ENCODE measurements around the gene GBP4.
"Not testable (repeated sequence)": the region's sequence is repeated elsewhere in the genome, so short reads cannot be mapped to it uniquely, and the experiment has no call there.

GRCh38 chr1:89219851-89220250 is 21.1 kb upstream of the GBP4 start:
- TF ChIP-seq CTCF (IDR thresholded peaks at IDR 0.05 in 4 of 5, conservative IDR thresholded peaks at IDR 0.05 in 1 of 5); POLR2A (IDR thresholded peaks at IDR 0.05): not testable (repeated sequence)
